GM19238 (cell line): ENCODE measurements around the gene CREG2.
"Not testable (repeated sequence)": the region's sequence is repeated elsewhere in the genome, so short reads cannot be mapped to it uniquely, and the experiment has no call there.

Experiments used
- DNase-seq: peaks from one replicate; pipeline ENCODE4 v3.0.0; 2011; ENCODE audit warnings: low spot score; ENCODE audit not compliant: insufficient read length

CREG2 gene

GRCh38 chr2:101374821-101375561 lies 12.3 kb downstream of the CREG2 start:
- DNase-seq, result no peak

DNA sequence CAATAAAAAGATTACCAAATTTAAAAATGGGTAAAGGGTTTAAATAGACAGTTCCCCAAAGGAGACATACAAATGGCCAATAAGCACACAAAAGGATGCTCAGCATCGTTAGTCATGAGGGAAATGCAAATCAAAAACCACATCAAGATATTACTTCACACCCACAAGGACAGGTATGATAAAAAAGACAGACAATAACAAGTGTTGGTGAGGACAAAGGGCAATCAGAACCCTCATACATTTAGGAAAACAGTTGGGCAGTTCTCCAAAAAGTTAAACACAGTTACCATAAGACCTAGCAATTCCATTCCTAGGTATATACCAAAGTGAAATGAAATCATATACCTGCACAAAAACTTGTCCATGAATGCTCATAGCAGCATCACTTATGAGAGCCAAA lies 14.5 kb downstream of the CREG2 start:
- no peak for DNase-seq

GRCh38 chr2:101371636-101372035 lies 15.7 kb downstream of the CREG2 start:
- DNase-seq, result no peak

DNA sequence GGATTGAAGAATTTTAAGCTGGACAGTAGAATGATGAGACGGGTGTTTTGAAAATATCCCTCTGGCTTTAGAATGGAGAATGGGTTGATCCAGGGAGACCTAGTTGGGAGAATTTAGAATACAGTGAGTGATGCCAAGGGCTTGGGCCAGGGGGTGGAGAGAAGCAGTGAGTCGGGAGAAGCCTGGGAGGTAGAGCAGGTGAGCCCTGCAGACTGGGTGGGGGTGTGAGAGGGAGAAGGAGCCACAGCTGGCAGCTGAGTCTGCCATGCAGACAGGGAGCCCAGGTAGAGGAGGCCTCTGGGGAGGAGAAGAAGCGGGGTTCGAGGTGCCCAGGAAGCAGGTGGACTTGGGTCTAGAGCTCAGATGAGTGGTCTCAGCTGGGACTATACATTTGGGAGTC lies 18.2 kb downstream of the CREG2 start:
- DNase-seq, result no peak

GRCh38 chr2:101368376-101368775 lies 18.9 kb downstream of the CREG2 start:
- DNase-seq, result no peak

DNA sequence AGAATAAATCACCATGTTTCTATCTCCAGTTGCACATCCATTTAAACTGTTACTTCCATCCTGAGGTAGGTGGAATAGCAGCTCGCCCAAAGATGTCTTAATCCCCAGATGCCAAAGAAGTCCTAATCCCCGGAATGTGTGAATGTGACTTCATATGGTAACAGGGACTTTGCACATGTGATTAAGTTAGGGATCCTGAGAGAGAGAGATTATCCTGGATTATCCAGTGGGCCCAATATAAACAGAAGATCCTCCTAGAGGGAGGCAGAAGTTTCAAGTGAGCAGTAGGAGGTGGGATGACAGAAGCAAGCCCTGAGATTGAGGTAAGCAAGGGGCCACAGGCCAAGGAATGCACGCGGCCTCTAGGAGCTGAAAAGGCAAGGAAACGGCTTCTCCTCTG lies 19.8 kb downstream of the CREG2 start:
- no peak for DNase-seq

GRCh38 chr2:101364878-101365277 lies 22.4 kb downstream of the CREG2 start:
- no peak for DNase-seq

- DNase-seq, result no peak
Measured at GRCh38 chr2:101362777-101363176, 24.5 kb downstream of the CREG2 start.

GRCh38 chr2:101362316-101362715 lies 25.0 kb downstream of the CREG2 start:
- no peak for DNase-seq

DNA sequence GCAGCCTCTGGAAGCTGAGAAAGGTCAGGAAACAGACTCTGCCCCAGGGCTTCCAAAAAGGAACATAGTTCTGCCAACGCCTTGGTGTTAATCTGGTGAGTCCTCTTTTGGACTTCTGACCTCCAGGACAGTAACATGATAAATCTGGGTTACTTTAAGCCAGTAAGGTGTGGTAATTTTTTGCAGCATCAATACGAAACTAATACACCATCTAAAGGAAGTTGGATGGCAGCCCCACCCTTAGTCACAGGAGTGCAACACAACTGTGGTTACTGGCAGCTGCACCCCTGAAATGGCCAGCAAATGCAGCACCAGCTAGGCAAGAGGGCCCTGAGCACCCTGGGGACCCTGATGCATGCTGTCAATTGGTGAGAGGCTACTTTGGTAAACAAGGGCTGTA lies 25.8 kb downstream of the CREG2 start:
- no peak for DNase-seq

GRCh38 chr2:101361121-101361520 lies 26.2 kb downstream of the CREG2 start:
- DNase-seq, result no peak

- DNase-seq, result no peak
Measured at GRCh38 chr2:101360232-101360631, 27.1 kb downstream of the CREG2 start.

- no peak for DNase-seq
Measured at GRCh38 chr2:101359410-101359954, 27.8 kb downstream of the CREG2 start.

DNA sequence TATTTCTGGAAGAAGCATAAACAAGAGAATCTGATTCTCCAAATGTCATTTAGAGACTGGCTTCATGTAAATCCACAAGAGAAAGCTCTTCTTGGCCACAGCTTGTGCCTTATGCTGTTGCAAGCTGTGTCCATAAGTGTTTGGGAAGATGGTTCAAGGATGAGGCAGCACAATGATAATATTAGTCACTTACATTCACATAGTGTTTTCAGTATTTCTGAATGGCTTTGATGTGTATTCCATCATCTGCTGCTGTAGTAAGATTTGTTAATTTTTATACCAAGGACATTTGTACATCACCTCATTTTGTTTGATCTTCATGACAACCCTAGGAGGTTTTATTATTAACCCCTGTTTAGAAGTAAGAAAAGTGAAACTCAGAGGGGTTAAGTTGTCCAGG lies 29.9 kb downstream of the CREG2 start:
- DNase-seq, result no peak

- DNase-seq, result no peak
Measured at GRCh38 chr2:101356521-101356920, 30.8 kb downstream of the CREG2 start.

DNA sequence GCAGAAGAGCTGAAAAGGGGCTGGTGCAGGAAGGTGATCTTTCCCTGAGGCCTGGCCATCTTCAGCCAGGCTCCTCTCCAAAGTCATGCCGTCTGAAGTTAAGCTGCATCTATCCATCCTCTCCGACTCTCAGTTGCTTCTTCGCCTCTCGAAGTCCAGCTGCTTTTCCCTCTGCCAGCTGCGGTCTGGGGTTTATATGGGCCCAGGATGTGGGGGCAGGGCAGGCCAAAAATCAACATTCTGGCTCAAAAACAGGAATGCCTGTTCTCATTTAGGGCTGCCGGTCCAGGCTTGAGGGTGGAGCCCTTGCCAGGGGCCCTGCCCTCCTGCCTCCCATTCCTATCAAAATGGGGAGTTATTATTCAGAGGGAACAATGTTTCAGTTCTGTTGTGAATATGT lies 31.2 kb downstream of the CREG2 start:
- no peak for DNase-seq

GRCh38 chr2:101355401-101356054 lies 31.8 kb downstream of the CREG2 start:
- DNase-seq, result no peak

- no peak for DNase-seq
Measured at GRCh38 chr2:101354420-101355311, 32.6 kb downstream of the CREG2 start.

DNA sequence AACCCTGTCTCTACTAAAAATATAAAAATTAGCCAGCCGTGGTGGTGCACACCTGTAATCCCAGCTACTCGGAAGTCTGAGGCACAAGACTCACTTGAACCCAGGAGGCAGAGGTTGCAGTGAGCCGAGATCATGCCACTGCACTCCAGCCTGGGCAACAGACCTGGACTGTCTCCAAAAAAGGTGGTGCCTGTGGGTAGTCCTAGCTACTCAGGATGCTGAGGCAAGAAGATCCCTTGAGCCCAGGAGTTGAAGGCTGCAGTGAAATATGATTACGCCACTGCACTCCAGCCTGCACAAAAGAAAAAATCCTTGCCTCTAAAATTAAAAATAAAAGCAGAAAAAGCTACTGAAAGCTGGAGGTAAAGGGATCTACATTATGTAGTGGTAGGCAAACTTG lies 34.7 kb downstream of the CREG2 start:
- DNase-seq, result not testable (repeated sequence)

DNA sequence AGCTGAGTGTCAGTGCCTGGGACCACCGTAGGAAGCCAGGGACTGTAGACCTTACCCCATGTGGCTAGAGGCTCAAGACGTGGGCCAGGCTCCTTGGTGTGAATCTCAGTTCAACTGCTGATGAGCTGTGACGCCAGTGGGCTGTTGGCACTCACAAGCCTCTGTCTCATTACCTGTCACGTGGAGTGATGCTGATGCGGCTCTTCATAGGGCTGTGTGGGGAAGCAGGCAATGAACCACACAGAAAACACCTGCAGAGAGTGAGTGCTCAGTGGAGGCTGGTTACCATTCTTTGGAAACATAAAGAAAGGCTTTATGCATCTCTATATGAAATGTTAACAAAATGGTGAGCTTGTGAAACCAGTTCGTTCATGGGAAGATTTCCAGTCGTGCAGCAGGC lies 36.1 kb downstream of the CREG2 start:
- no peak for DNase-seq

- DNase-seq, result no peak
Measured at GRCh38 chr2:101349893-101350662, 37.2 kb downstream of the CREG2 start.
